Stimulated activated CD4-positive, alpha-beta T cell treated with anti-CD3 and anti-CD28 coated beads, TNF-alpha, amount 100 ng/mL, for 24 hours (primary cell): ENCODE data around the gene FOXK2.
"Not testable (repeated sequence)": the region's sequence is repeated elsewhere in the genome, so short reads cannot be mapped to it uniquely, and the experiment has no call there.

Source experiments
- DNase-seq, 3 experiments: peaks; one replicate each; pipeline ENCODE4 v3.0.0-alpha.2; 2020; ENCODE audit warnings: low read depth in 3 of 3

The FOXK2 gene

GRCh38 chr17:82534401-82534812 lies 14.9 kb downstream of the FOXK2 start:
- DNase-seq: no peak

DNA sequence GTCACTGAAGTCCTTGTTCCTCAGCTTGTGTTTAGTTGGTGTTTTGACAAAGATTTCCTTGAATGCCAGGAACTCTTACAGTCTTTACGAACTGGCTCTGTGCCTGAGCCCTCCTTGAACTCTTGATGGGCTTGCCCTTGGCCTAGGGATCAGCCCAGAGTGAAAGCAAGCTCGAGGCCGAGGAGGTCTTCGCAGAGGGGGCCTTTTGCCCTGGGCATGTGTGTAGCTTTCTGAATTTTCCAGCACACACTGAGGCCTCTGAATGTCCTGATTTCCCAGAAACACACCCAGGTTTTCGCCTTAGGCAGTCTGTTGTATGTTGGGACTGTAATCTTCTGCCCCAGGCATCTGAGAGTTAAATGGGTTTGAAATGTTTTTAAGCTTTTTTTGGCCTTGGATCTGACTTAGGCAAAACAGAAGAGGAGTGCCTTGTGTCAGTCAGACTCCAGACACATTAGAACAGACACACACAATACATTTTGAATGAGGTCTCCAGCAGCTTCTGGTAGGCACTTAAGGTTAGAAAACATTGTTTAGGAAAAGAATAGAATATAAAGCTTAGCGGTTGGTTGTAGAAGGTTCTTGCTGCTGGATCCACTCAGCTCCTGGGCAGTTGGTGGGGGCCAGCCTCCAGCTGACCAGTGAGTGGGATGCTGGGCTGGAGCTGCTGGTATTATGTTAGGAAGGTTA lies 17.1 kb downstream of the FOXK2 start:
- no peak for DNase-seq

- not testable (repeated sequence) for DNase-seq
Measured at GRCh38 chr17:82537228-82537627, 17.7 kb downstream of the FOXK2 start.

DNA sequence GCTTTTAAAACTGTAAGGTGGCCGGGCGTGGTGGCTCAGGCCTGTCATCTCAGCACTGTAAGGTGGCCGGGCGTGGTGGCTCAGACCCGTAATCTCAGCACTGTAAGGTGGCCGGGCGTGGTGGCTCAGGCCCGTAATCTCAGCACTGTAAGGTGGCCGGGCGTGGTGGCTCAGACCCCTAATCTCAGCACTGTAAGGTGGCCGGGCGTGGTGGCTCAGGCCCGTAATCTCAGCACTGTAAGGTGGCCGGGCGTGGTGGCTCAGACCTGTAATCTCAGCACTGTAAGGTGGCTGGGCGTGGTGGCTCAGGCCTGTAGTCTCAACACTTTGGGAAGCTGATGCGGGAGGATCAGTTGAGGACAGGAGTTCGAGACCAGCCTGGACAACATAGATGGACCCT lies 19.5 kb downstream of the FOXK2 start:
- not testable (repeated sequence) for DNase-seq

DNA sequence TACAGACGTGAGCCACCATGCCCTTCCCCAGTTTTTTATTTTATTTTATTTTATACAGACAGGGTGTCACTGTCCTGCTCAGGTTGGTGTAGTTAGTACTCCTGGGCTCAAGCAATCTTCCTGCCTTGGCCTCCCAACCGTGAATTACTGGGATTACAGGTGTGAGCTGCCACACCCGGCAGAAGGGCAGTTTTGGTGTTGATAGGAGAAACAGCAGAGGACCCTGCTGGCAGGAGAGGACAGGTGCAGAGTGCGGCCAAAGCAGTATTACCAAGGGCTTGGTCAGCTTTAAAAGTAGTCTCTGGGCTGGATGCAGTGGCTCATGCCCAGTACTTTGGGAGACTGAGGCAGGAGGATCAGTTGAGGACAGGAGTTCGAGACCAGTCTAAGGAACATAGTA lies 22.9 kb downstream of the FOXK2 start:
- no peak for DNase-seq

- no peak for DNase-seq
Measured at GRCh38 chr17:82544431-82545070, 25.0 kb downstream of the FOXK2 start.

- DNase-seq: no peak
Measured at GRCh38 chr17:82545071-82545462, 25.5 kb downstream of the FOXK2 start.

DNA sequence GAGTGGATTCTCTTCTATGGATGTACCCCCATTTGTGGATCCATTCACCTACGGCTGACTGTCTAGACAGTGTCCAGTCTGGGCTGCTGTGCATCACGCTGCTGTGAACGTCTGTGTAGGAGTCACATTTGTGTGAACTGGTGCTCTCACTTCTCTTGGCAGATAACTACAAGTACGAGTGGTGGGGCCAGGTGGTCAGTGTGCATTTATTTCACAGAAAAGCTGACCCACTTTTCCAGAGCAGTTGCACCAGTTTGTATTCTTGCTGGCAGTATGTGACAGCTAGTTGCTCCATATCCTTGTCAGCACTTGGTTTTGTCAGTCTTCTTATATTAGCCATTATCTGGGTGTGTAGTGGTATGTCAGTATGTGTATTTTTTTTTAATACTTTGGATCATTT lies 28.4 kb downstream of the FOXK2 start:
- DNase-seq: no peak

DNA sequence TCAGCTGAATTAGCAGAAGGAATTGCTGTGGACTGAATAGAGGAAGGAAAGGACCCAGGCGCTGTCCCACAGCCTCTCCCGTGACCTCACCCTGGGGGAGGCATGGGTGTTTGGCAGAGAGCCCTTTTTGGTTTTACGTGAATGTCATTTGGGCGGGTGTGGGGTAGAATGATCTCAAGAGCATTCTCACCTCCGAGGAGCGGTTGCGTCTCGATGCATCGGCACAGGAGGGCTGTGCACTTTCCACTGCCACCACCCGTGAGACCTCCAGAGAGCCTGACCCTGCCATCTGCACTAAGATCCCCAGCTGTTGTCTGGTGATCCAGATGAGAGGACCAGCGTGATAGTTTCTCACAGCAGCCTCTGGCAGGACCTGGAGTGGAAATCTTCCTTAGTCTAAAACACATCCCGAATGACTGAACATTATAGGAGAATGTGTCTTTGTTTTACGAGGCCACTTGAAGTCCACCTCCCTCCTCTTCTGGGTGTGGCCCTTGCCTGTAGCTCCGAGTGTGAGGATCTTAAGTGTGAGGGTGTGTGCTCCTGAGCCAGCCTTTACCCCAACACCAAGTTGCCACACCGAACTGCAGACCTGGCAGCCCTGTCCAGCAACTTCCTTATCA lies 29.3 kb downstream of the FOXK2 start:
- DNase-seq: no peak

- DNase-seq: peak; percentile 47 to 76 (median 57)
Measured at GRCh38 chr17:82551779-82552457, 32.4 kb downstream of the FOXK2 start.

DNA sequence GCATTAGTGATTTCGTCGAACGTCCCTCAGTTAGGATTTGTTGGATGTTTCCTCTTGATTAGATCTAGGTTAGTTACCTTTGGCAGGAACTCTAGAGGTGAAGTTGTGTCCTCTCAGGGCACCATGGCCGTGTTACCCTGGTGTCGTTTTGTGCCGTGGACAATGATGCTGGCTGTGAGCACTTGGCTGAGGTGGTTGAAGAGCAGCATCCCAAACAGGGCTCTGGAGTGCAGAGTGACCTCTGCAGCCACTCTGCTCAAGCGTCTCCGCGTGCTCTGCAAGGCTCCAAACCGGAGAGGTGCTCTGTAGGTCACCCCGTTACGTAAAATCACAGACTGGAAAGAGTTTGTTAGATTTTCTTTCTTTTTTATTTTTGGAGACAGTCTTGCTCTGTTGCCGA lies 33.0 kb downstream of the FOXK2 start:
- no peak for DNase-seq

GRCh38 chr17:82553210-82553930 lies 33.8 kb downstream of the FOXK2 start:
- no peak for DNase-seq

DNA sequence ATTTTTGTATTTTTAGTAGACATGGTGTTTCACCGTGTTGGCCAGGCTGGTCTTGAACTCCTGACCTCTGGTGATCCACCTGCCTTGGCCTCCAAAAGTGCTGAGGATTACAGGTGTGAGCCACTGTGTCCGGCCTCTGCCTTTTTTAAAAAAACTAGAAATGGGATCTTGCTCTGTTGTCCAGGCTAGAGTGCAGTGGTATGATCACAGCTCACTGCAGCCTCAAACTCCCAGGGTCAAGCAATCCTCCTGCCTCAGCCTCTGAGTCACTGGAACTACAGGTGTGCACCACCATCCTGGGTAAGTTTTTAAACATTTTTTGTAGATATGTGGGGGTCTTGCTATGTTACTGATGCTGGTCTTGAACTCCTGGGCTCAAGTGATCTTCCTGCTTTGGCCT lies 38.0 kb downstream of the FOXK2 start:
- not testable (repeated sequence) for DNase-seq

- no peak for DNase-seq
Measured at GRCh38 chr17:82559566-82560251, 40.2 kb downstream of the FOXK2 start.

- no peak for DNase-seq
Measured at GRCh38 chr17:82560252-82560642, 40.7 kb downstream of the FOXK2 start.

DNA sequence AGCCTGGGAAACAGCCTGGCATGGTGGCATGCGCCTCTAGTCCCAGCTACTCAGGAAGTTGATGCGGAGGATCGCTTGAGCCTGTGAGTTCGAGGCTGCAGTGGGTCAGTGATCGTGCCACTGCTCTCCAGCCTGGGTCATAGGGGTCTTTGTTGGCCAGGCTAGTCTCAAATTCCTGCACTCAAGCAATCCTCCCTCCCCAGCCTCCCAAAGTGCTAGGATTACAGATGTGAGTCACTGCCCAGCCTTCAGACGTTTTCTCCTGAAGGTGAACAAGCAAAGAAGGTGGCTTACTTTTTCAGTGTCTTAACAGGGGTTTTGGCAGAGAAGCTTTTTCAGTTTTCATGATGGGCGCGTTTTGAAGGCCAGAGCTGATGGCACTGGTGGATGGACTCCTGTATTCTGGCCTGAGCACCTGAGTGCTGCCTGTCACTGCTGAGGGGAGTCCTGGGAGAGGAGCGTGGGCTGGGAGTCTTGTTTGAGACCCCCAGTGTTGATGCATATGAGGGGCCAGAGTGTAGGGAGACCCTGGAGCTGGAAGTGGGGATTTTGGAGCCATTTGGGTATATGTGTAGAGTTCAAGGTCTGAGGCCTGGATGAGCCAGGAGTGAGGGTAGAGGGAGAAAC lies 41.4 kb downstream of the FOXK2 start:
- no peak for DNase-seq

DNA sequence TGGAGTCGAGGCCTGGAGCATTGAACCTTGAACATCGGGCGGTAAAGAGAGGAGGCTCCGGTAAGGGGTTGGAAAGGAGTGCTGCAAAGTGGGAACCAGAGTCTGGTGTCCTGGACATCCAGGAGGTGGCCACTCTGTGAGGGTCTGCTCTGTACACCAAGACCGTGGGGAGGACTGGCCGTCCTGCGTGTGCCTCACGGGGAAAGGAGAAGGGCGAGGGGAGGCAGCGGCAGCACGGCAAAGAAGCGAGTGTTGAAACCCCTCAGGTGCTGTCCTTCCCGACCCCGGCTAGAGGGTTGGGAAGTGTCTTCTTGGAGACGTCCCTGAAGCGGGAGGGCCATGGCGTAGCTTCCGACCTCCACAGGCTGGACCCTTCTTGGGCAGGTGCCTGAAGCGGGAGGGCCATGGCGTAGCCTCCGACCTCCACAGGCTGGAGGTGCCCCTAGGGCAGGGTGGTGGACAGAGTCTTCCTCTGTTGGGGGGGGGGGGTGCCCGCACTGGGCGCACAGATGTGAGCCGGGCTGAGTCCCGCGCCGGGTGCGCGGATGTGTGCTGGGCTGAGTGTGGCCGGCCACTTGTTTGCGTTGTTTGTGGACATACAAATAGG lies 42.0 kb downstream of the FOXK2 start:
- no peak for DNase-seq

- not testable (repeated sequence) for DNase-seq
Measured at GRCh38 chr17:82562718-82563220, 43.2 kb downstream of the FOXK2 start.

DNA sequence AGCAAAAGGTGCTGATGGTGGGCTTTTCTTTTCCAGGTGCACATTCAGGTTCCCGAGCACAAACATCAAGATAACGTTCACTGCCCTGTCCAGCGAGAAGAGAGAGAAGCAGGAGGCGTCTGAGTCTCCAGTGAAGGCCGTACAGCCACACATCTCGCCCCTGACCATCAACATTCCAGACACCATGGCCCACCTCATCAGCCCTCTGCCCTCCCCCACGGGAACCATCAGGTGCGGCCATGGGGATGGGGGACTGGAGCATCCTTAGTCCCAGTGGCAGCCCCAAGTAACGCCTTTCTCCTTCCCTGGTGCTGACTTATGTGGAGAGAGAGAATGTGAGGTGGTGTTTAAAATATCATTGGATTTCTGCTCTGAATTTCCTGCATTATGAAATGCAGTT lies 43.8 kb downstream of the FOXK2 start:
- DNase-seq: no peak

GRCh38 chr17:82563745-82564144 lies 44.2 kb downstream of the FOXK2 start:
- not testable (repeated sequence) for DNase-seq
